ENCODE measurements around the gene RTP3. TPM values are rescaled to one million over a fixed set of nuclear protein-coding genes. Genes with fewer than 3 reads are reported as not detected.
A peak's percentile ranks its signal among the peaks of the same experiment; 100 is the strongest.

The RTP3 gene
- total RNA-seq, 1 donor from 2014 or later, result not detected

DNA sequence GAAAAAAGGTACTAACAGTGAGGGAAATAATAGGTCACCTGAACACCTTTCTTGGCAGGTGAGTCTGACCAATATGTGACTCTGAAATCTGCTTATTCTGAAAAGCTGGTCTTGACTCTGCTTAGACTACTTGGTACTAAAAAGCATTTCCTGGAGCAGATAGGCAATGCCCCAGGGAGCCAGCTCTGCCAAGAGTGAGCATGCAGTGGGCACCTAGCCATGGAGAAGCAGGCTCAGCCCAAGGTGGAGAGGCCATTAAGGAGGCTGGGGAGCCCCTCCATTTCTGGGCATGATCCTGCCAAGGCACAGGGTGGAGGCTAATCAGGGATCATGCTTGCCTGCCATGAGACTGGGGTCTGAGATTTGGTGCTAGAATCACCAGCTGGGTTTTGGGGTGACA lies 31.5 kb upstream of the RTP3 start:
- H3K27ac Mint-ChIP-seq, result no peak overlapping the region
- TF ChIP-seq, protein P1, sequence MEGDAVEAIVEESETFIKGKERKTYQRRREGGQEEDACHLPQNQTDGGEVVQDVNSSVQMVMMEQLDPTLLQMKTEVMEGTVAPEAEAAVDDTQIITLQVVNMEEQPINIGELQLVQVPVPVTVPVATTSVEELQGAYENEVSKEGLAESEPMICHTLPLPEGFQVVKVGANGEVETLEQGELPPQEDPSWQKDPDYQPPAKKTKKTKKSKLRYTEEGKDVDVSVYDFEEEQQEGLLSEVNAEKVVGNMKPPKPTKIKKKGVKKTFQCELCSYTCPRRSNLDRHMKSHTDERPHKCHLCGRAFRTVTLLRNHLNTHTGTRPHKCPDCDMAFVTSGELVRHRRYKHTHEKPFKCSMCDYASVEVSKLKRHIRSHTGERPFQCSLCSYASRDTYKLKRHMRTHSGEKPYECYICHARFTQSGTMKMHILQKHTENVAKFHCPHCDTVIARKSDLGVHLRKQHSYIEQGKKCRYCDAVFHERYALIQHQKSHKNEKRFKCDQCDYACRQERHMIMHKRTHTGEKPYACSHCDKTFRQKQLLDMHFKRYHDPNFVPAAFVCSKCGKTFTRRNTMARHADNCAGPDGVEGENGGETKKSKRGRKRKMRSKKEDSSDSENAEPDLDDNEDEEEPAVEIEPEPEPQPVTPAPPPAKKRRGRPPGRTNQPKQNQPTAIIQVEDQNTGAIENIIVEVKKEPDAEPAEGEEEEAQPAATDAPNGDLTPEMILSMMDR (IDR thresholded peaks at IDR 0.05; ENCODE audit: unreplicated experiment), result no peak
- H3K27me3 Mint-ChIP-seq, result peaks cover 37% of the 10 kb centered on the region
- no peaks in the 10 kb centered on the region for H3K36me3 Mint-ChIP-seq (ENCODE audit: insufficient read depth)
- no peak for DNase-seq (ENCODE audit: low spot score, unreplicated experiment)
- no peaks in the 10 kb centered on the region for H3K9me3 Mint-ChIP-seq (ENCODE audit: low read depth)
- no peak overlapping the region for H3K4me3 Mint-ChIP-seq (ENCODE audit: low read depth)
- no peaks in the 10 kb centered on the region for H3K4me1 Mint-ChIP-seq (ENCODE audit: low read depth)

DNA sequence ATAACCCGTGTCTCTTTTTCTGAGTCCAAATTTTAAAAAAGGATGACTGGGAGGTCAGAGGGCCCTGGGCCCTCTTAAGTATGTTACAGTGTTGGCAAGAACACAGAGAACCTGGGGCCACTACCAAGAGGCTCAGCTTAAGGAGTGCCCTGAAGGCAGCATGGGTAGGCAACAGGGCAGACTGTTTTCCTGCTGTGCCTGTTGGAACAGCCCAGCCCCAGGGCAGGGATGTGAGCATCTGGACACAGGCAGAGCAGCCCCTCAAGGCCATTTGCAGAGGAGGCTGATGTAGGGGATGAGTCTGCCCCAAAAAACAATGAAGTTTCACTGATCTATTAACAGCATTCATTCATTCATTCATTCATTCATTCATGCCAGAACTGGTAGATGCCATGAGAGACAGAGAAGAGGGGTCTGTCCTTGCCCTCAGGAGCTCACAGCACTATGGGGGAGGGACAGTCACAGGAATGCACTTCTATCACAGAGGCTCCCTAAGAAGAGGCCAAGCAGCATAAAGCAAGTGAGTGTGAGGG lies 30.8 kb upstream of the RTP3 start:
- no peaks in the 10 kb centered on the region for H3K4me1 Mint-ChIP-seq (ENCODE audit: low read depth)
- peaks cover 39% of the 10 kb centered on the region for H3K27me3 Mint-ChIP-seq
- H3K27ac Mint-ChIP-seq, result peak overlapping the region; percentile 21
- TF ChIP-seq, protein P1 (IDR thresholded peaks at IDR 0.05; ENCODE audit: unreplicated experiment), result no peak
- no peaks in the 10 kb centered on the region for H3K9me3 Mint-ChIP-seq (ENCODE audit: low read depth)
- no peak overlapping the region for H3K4me3 Mint-ChIP-seq (ENCODE audit: low read depth)
- DNase-seq (ENCODE audit: low spot score, unreplicated experiment), result no peak
- no peaks in the 10 kb centered on the region for H3K36me3 Mint-ChIP-seq (ENCODE audit: insufficient read depth)

DNA sequence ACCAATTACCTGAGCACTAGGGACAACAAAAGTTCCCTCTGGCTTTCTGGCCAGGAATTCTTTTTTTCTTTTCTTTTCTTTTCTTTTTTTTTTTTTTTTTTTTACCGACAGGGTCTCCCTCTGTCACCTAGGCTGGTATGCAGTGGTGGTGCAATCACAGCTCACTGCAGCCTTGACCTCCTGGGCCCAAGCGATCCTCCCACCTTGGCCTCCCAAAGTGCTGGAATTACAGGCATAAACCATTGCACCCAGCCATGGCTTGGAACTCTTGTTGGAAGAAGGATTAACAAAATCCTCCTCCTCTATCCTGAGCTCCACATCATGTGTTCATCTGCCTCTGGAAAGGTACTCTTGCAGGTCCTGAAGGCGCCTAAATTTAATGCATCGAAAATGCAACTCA lies 30.2 kb upstream of the RTP3 start:
- no peaks in the 10 kb centered on the region for H3K9me3 Mint-ChIP-seq (ENCODE audit: low read depth)
- H3K4me3 Mint-ChIP-seq (ENCODE audit: low read depth), result no peak overlapping the region
- H3K27ac Mint-ChIP-seq, result no peak overlapping the region
- no peak for DNase-seq (ENCODE audit: low spot score, unreplicated experiment)
- TF ChIP-seq, protein P1 (IDR thresholded peaks at IDR 0.05; ENCODE audit: unreplicated experiment), result no peak
- no peaks in the 10 kb centered on the region for H3K36me3 Mint-ChIP-seq (ENCODE audit: insufficient read depth)
- H3K4me1 Mint-ChIP-seq (ENCODE audit: low read depth), result no peaks in the 10 kb centered on the region
- H3K27me3 Mint-ChIP-seq, result peaks cover 36% of the 10 kb centered on the region

DNA sequence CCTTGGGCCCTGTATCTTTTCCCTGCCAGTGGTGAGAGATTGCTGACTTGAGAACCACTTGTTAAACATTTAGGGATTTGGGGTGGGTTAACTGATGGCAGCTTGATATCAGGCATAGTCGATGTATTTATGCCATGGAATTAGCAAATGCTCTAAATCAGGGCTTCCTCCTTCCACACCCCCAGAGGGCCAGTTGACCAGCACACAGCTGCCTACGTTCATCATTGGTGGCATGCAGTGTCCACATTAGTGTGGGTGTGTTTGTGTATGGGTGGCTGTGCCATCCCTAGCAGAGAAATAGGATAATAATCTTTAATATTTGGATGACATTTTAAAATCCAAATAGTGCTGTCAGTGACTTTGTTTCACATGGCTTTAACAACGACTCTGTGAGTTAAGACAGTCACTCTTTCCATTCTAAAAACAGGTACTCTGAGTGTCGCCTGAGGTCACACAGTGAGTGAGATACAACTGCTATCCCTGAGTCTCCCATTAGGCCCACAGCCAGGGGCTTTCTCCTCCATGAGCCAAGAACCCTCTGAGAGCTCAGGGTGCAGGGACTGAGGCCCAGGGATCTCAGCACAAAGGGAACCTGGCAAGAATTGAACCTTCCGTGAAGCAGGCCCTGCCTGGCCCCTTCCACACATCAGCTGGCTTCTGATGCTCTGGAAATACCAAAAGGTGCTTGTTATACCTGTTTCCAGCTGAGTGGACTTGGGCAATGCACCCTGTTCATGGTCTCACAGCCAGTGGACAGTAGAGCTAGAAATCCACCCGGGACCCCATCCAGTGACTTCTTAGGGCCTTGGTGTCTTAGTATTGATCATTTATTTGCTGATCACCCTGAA lies 28.8 kb upstream of the RTP3 start:
- H3K4me1 Mint-ChIP-seq (ENCODE audit: low read depth), result no peaks in the 10 kb centered on the region
- H3K4me3 Mint-ChIP-seq (ENCODE audit: low read depth), result no peak overlapping the region
- H3K27ac Mint-ChIP-seq, result no peak overlapping the region
- H3K9me3 Mint-ChIP-seq (ENCODE audit: low read depth), result no peaks in the 10 kb centered on the region
- DNase-seq (ENCODE audit: low spot score, unreplicated experiment), result no peak
- TF ChIP-seq, protein P1 (IDR thresholded peaks at IDR 0.05; ENCODE audit: unreplicated experiment), result no peak
- peaks cover 30% of the 10 kb centered on the region for H3K27me3 Mint-ChIP-seq
- H3K36me3 Mint-ChIP-seq (ENCODE audit: insufficient read depth), result no peaks in the 10 kb centered on the region

DNA sequence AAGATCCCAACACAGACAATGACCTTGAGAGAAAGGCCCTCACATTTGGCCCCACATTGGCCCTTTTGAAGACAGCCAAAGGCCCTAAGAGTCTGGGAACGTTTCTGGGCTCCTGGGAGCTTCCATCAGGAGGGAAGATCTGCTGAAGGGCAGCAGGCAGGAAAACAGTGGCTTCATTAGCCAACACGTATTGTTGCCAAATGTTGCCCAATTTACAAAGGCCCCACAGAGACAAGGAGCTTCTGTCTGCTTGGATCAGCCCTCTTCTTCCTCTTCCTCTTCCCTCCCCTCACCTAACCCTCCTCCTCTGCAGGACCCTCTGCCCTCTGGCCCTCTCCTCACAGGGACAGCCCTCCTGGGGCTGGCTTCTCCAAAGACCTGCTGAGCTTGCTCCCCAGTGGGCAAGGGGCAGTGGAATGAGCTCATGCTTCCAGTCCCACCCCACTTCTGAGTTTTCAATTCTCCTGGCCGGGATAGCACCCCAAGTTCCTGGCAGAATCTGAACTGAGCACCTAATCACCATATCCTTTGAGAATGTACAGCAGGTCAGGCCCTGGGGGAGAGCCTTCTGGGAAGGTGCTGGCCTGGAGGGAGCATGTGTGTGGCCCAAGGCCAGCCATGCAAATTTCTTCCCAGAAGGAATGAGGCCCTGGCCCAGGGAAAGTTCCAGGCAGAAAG lies 28.0 kb upstream of the RTP3 start:
- DNase-seq (ENCODE audit: low spot score, unreplicated experiment), result no peak
- peaks cover 2% of the 10 kb centered on the region for H3K36me3 Mint-ChIP-seq (ENCODE audit: insufficient read depth)
- TF ChIP-seq, protein P1 (IDR thresholded peaks at IDR 0.05; ENCODE audit: unreplicated experiment), result no peak
- H3K4me1 Mint-ChIP-seq (ENCODE audit: low read depth), result no peaks in the 10 kb centered on the region
- H3K27ac Mint-ChIP-seq, result no peak overlapping the region
- peaks cover 24% of the 10 kb centered on the region for H3K27me3 Mint-ChIP-seq
- H3K4me3 Mint-ChIP-seq (ENCODE audit: low read depth), result no peak overlapping the region
- H3K9me3 Mint-ChIP-seq (ENCODE audit: low read depth), result peaks cover 7% of the 10 kb centered on the region

All from progenitor cell of endocrine pancreas (in vitro differentiated cells).